NB4 (cell line): ENCODE measurements around the gene CAMK4.

Experiments
- DNase-seq: peaks from one replicate; pipeline ENCODE4 v3.0.0; 2010; ENCODE audit warnings: low read depth
- H3K4me3 ChIP-seq: one replicate; pipeline ENCODE4 v1.5.1; 2011; ENCODE audit warnings: mild to moderate bottlenecking, low read depth, low read length, moderate library complexity
- CTCF ChIP-seq: IDR thresholded peaks from one replicate; pipeline ENCODE4 v1.5.1; 2012; ENCODE audit warnings: low read depth, low read length
- MAX ChIP-seq: IDR thresholded peaks from 2 replicates; pipeline ENCODE4 v1.6.1; 2011; ENCODE audit warnings: low read depth, low read length
- MYC ChIP-seq: IDR thresholded peaks from 2 replicates; pipeline ENCODE4 v1.6.1; 2011; ENCODE audit warnings: low read depth, low read length
- POLR2A ChIP-seq: IDR thresholded peaks from 2 replicates; pipeline ENCODE4 v1.6.1; 2011; ENCODE audit warnings: mild to moderate bottlenecking; ENCODE audit not compliant: insufficient read length; ENCODE audit errors: extremely low read depth

CAMK4 gene

GRCh38 chr5:111223787-111224560 is at the start of gene CAMK4:
CAMK4 (plus strand) TSS chr5:111224384; CDS start chr5:111224484, 100 bp downstream.
- no peak within 1 kb of the TSS for H3K4me3 ChIP-seq
- TF ChIP-seq CTCF (no peak), POLR2A (no peak), MAX (no peak), MYC (no peak)
- DNase-seq = peak; percentile 40

GRCh38 chr5:111183064-111183463 is 41.1 kb upstream of the CAMK4 start:
- no peak overlapping the region for H3K4me3 ChIP-seq
- TF ChIP-seq MAX = no peak
- TF ChIP-seq CTCF = no peak
- TF ChIP-seq POLR2A = no peak
- TF ChIP-seq MYC = no peak
- no peak for DNase-seq

GRCh38 chr5:111187079-111187478 is 37.1 kb upstream of the CAMK4 start:
- TF ChIP-seq MYC (no peak), MAX (no peak), CTCF (no peak), POLR2A (no peak)

GRCh38 chr5:111194053-111194452 is 30.1 kb upstream of the CAMK4 start:
- TF ChIP-seq MYC = no peak
- TF ChIP-seq MAX = no peak
- TF ChIP-seq CTCF = no peak
- no peak for TF ChIP-seq POLR2A
- no peak overlapping the region for H3K4me3 ChIP-seq
- no peak for DNase-seq

More at GRCh38 chr5:111187079-111187478, 37.1 kb upstream of the CAMK4 start:
- H3K4me3 ChIP-seq = no peak overlapping the region
- no peak for DNase-seq

GRCh38 chr5:111194925-111195324 is 29.3 kb upstream of the CAMK4 start:
- DNase-seq = no peak
- H3K4me3 ChIP-seq = no peak overlapping the region
- TF ChIP-seq CTCF (no peak), MYC (no peak), POLR2A (no peak), MAX (no peak)
